HepG2 (cell line): ENCODE data around the gene HNRNPA1L2. TPM values are rescaled to one million over a fixed set of nuclear protein-coding genes. Genes with fewer than 3 reads are reported as not detected.

ENCODE experiments used
- EED ChIP-seq: sonication (generic); formaldehyde crosslinking; IDR thresholded peaks from 2 replicates; pipeline ENCODE4 v1.5.0; 2020; ENCODE audit warnings: mild to moderate bottlenecking, missing genetic modification reagents
- GFI1 ChIP-seq: sonication (generic); formaldehyde crosslinking; IDR thresholded peaks from 2 replicates; pipeline ENCODE4 v1.5.0; 2020; ENCODE audit warnings: missing genetic modification reagents, mild to moderate bottlenecking, borderline replicate concordance
- GRHL1 ChIP-seq: sonication (generic); formaldehyde crosslinking; conservative IDR thresholded peaks from 2 replicates; pipeline ENCODE4 v1.8.0; 2022; ENCODE audit warnings: missing genetic modification reagents
- HMGXB4 ChIP-seq, 2 experiments: sonication (generic) in 1 of 2; formaldehyde crosslinking in 1 of 2; IDR thresholded peaks; 2 replicates each; pipeline versions ENCODE4 v1.4.0 to v1.6.1; 2018 to 2020; ENCODE audit warnings: missing genetic modification reagents in 2 of 2, borderline replicate concordance in 1 of 2, low read depth in 1 of 2, mild to moderate bottlenecking in 1 of 2, missing biosample characterization in 1 of 2
- KAT7 ChIP-seq: IDR thresholded peaks from 2 replicates; pipeline ENCODE4 v1.6.1; 2018; ENCODE audit warnings: borderline replicate concordance, missing compliant biosample characterization
- MAFK ChIP-seq, 2 experiments: IDR thresholded peaks in 1 of 2; conservative IDR thresholded peaks in 1 of 2; 2 replicates each; pipeline ENCODE4 v1.6.1; 2011; ENCODE audit warnings: improper control_type of control experiment in 2 of 2, low read length in 2 of 2
- MLX ChIP-seq: IDR thresholded peaks from 2 replicates; pipeline ENCODE4 v1.6.1; 2016
- RNF219 ChIP-seq: sonication (generic); formaldehyde crosslinking; IDR thresholded peaks from 2 replicates; pipeline ENCODE4 v1.5.0; 2020; ENCODE audit warnings: mild to moderate bottlenecking, missing genetic modification reagents
- SKIL ChIP-seq: sonication (generic); formaldehyde crosslinking; IDR thresholded peaks from 2 replicates; pipeline ENCODE4 v1.8.0; 2022; ENCODE audit warnings: missing genetic modification reagents, mild to moderate bottlenecking, moderate library complexity, borderline replicate concordance
- SMARCC2 ChIP-seq: fragments of 450-650 bp; IDR thresholded peaks from 2 replicates; pipeline ENCODE4 v1.6.1; 2017; ENCODE audit warnings: antibody characterized with exemption, mild to moderate bottlenecking
- TBP ChIP-seq: sonication (generic); formaldehyde crosslinking; IDR thresholded peaks from 2 replicates; pipeline ENCODE4 v1.5.0; 2020; ENCODE audit warnings: missing genetic modification reagents
- TFDP1 ChIP-seq: IDR thresholded peaks from 2 replicates; pipeline ENCODE4 v1.6.1; 2016; ENCODE audit warnings: missing compliant biosample characterization, missing genetic modification reagents, borderline replicate concordance
- ZBTB39 ChIP-seq: sonication (generic); formaldehyde crosslinking; IDR thresholded peaks from 2 replicates; pipeline ENCODE4 v1.5.0; 2020; ENCODE audit warnings: missing genetic modification reagents
- ZNF136 ChIP-seq: sonication (generic); formaldehyde crosslinking; IDR thresholded peaks from 2 replicates; pipeline ENCODE4 v1.8.1; 2022; ENCODE audit warnings: low read depth, mild to moderate bottlenecking, moderate library complexity, missing genetic modification reagents
- ZNF274 ChIP-seq: sonication (generic); formaldehyde crosslinking; IDR thresholded peaks from 2 replicates; pipeline ENCODE4 v1.5.1; 2020; ENCODE audit warnings: mild to moderate bottlenecking, missing genetic modification reagents
- ZNF615 ChIP-seq: sonication (generic); formaldehyde crosslinking; IDR thresholded peaks from 2 replicates; pipeline ENCODE4 v1.5.0; 2020; ENCODE audit warnings: mild to moderate bottlenecking, missing genetic modification reagents, borderline replicate concordance
- ZNF777 ChIP-seq: sonication (generic); formaldehyde crosslinking; IDR thresholded peaks from 2 replicates; pipeline ENCODE4 v1.4.0; 2020; ENCODE audit warnings: missing genetic modification reagents
- polyA plus RNA-seq, 8 experiments: library from polyadenylated mRNA; depleted of rRNA in 3 of 8; stranded (reverse) in 7 of 8; unstranded in 1 of 8; fragments of >200 nt; fragmentation: Illumina TruSeq in 4 of 8; extraction: Trizol in 4 of 8; gene quantifications; 2 replicates each; pipeline versions ENCODE4 v1.2.1 to v1.2.3, GENCODE V29; 2011 to 2016; ENCODE audit warnings: low read depth in 4 of 8, missing spikeins in 1 of 8, mixed read lengths in 1 of 8; ENCODE audit not compliant: insufficient read depth in 1 of 8
- total RNA-seq, 5 experiments: library from RNA; depleted of rRNA; stranded (reverse); fragments of >200 nt; fragmentation: Illumina TruSeq; extraction: Trizol; gene quantifications; 2 replicates each; pipeline ENCODE4 v1.2.3, GENCODE V29; 2016; ENCODE audit warnings: low read depth in 1 of 5

HNRNPA1L2 gene
- total and polyA plus RNA-seq, 2 of the 13 experiments (the other 11 are each of a cell fraction or from before 2014, with no cell fraction given), result 3.6 to 7.1 TPM

GRCh38 chr13:52652980-52653303, 10.7 kb downstream of the HNRNPA1L2 start (continued):
- TF ChIP-seq HMGXB4 (CRISPR knock-in tag; IDR thresholded peaks at IDR 0.05; ENCODE audit: borderline replicate concordance in 1 of 2, low read depth in 1 of 2) (peak in 1 of 2 experiments; percentile 0; a peak in 1 of 4 replicates), KAT7 (peak; percentile 67; the same call in 1 of the 2 replicates), RNF219 (peak; percentile 65; the same call in 1 of the 2 replicates), EED (CRISPR knock-in tag) (no peak), ZNF136 (CRISPR knock-in tag) (no peak), GRHL1 (no peak), TBP (CRISPR knock-in tag) (no peak), SMARCC2 (no peak), SKIL (CRISPR knock-in tag) (no peak), ZBTB39 (no peak), MAFK (conservative IDR thresholded peaks at IDR 0.05 in 1 of 2, IDR thresholded peaks at IDR 0.05 in 1 of 2; ENCODE audit: low read length in 2 of 2) (no peak), TFDP1 (CRISPR knock-in tag) (no peak), ZNF777 (CRISPR knock-in tag) (no peak), GFI1 (peak; percentile 50; the same call in 1 of the 2 replicates), ZNF274 (no peak), MLX (CRISPR knock-in tag) (no peak), ZNF615 (CRISPR knock-in tag) (0 out of 2 replicates have a peak, but pooled peaks have one; percentile 1)
